Ramos (cell line): ENCODE results near the gene BCAT1.

ENCODE experiments used
- in situ Hi-C: fragments of 300-500 bp; cut with MboI; formaldehyde crosslinking; loops from one replicate; pipeline ENCODE4 v1.14.3; 2022; ENCODE audit warnings: low sequenced_read_pairs; ENCODE audit not compliant: unreplicated experiment

The BCAT1 gene

GRCh38 chr12:24780697-24781368 is 168.1 kb downstream of the BCAT1 start:
- in situ Hi-C loops: loop anchor here (25.0 kb wide), 1 partner anchor 1919 kb away; no protein-coding TSS in a partner anchor

- in situ Hi-C loops: loop anchor here (10.0 to 25.0 kb wide), 2 partner anchors 1574 to 1916 kb away; no protein-coding TSS in a partner anchor
These were observed 170.2 kb downstream of the BCAT1 start for GRCh38 chr12:24778486-24779304.

GRCh38 chr12:24777359-24777758 is 171.5 kb downstream of the BCAT1 start:
- in situ Hi-C loops: loop anchor here (10.0 to 25.0 kb wide), 2 partner anchors 1573 to 1915 kb away; no protein-coding TSS in a partner anchor

- in situ Hi-C loops: loop anchor here (10.0 to 25.0 kb wide), 2 partner anchors 1572 to 1915 kb away; no protein-coding TSS in a partner anchor
These were observed 172.0 kb downstream of the BCAT1 start for GRCh38 chr12:24776861-24777260.

GRCh38 chr12:24775073-24775472 is 173.8 kb downstream of the BCAT1 start:
- in situ Hi-C loops: loop anchor here (10.0 to 25.0 kb wide), 2 partner anchors 1570 to 1913 kb away; no protein-coding TSS in a partner anchor

- in situ Hi-C loops: loop anchor here (10.0 kb wide), 1 partner anchor 1569 kb away; no protein-coding TSS in a partner anchor
These were observed 174.9 kb downstream of the BCAT1 start for GRCh38 chr12:24773996-24774395.

- in situ Hi-C loops: loop anchor here (10.0 kb wide), 1 partner anchor 1568 kb away; no protein-coding TSS in a partner anchor
These were observed 176.1 kb downstream of the BCAT1 start for GRCh38 chr12:24772813-24773212.

- in situ Hi-C loops: loop anchor here (10.0 kb wide), 1 partner anchor 1566 kb away; no protein-coding TSS in a partner anchor
These were observed 178.1 kb downstream of the BCAT1 start for GRCh38 chr12:24770821-24771220.

- in situ Hi-C loops: loop anchor here (10.0 kb wide), 1 partner anchor 1566 kb away; no protein-coding TSS in a partner anchor
These were observed 178.6 kb downstream of the BCAT1 start for GRCh38 chr12:24770334-24770733.

- in situ Hi-C loops: loop anchor here (10.0 kb wide), 1 partner anchor 1565 kb away; no protein-coding TSS in a partner anchor
These were observed 179.2 kb downstream of the BCAT1 start for GRCh38 chr12:24769682-24770081.

- in situ Hi-C loops: no loop called here
These were observed 180.5 kb downstream of the BCAT1 start for GRCh38 chr12:24768415-24768814.

GRCh38 chr12:24767016-24767415 is 181.9 kb downstream of the BCAT1 start:
- in situ Hi-C loops: no loop called here

- in situ Hi-C loops: no loop called here
These were observed 184.2 kb downstream of the BCAT1 start for GRCh38 chr12:24764712-24765111.

GRCh38 chr12:24760606-24761378 is 188.1 kb downstream of the BCAT1 start:
- in situ Hi-C loops: no loop called here

GRCh38 chr12:24760162-24760561 is 188.7 kb downstream of the BCAT1 start:
- in situ Hi-C loops: no loop called here
